GM06990 (cell line): ENCODE measurements around the gene TWIST2.

Experiments
- DNase-seq: peaks from one replicate; pipeline ENCODE4 v3.0.0-alpha.2; 2011; ENCODE audit not compliant: insufficient read length; ENCODE audit errors: extremely low read depth
- H3K27me3 ChIP-seq: replicated peaks from 2 replicates; pipeline ENCODE4 v1.6.0; 2011; ENCODE audit warnings: low read length; ENCODE audit not compliant: control insufficient read depth, insufficient read depth
- H3K36me3 ChIP-seq: 2 replicates; pipeline ENCODE4 v1.5.1; 2011; ENCODE audit warnings: low read length; ENCODE audit not compliant: control insufficient read depth, insufficient read depth
- H3K4me3 ChIP-seq: replicated peaks from 2 replicates; pipeline ENCODE4 v1.5.1; 2011; ENCODE audit warnings: low read depth, mild to moderate bottlenecking, control low read depth, low read length
- CTCF ChIP-seq: IDR thresholded peaks from 2 replicates; pipeline ENCODE4 v1.5.1; 2011; ENCODE audit warnings: low read length, control low read depth, mild to moderate bottlenecking, inconsistent platforms; ENCODE audit not compliant: insufficient read depth, poor library complexity, severe bottlenecking

TWIST2 gene

GRCh38 chr2:238924796-238925195 is 76.9 kb downstream of the TWIST2 start:
- no peaks in the 10 kb centered on the region for H3K36me3 ChIP-seq
- no peaks in the 10 kb centered on the region; the same call in 1 of the 2 replicates for H3K27me3 ChIP-seq
- no peak for DNase-seq
- TF ChIP-seq CTCF: no peak
- H3K4me3 ChIP-seq: no peak overlapping the region

- Histone ChIP-seq H3K4me3 (no peak overlapping the region), H3K27me3 (no peaks in the 10 kb centered on the region; the same call in 1 of the 2 replicates), H3K36me3 (no peaks in the 10 kb centered on the region)
- no peak for DNase-seq
- TF ChIP-seq CTCF: no peak
Observed at GRCh38 chr2:238925281-238925680, 77.4 kb downstream of the TWIST2 start.

DNA sequence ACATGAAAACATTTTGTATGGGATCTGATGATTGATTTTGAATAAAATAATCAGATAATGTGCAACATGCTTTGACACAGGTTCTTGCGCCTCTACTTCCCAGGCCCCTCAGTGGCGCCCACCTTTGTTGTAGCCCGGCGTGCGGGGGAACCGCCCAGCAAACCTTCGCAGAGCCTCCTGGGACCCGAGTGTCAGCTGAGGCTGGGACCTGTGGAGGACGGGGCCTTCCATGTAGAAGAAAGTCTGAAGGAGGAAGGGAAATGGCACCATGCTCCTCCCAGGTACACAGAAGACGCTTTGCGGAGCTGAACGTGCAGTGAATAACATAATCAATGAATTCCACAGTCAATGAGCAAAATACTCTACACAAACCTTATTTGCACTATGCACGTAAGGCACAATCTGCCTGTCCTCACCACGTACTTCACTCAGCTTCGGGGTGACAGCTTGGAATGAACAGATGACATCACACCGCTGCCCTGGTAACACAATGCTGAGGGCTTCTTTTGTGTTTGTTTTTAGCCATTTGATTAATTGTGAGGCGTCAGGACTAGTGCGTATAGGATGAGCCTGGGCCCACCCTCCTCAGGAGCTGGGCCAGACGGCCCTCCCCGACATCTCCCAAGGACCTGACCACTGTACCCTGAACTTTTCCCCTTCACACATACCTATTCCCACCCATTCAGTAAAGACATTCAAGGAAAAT is 78.1 kb downstream of the TWIST2 start:
- no peaks in the 10 kb centered on the region for H3K36me3 ChIP-seq
- no peak for DNase-seq
- no peak for TF ChIP-seq CTCF
- H3K27me3 ChIP-seq: no peaks in the 10 kb centered on the region; the same call in 1 of the 2 replicates
- no peak overlapping the region for H3K4me3 ChIP-seq

- no peak for TF ChIP-seq CTCF
- DNase-seq: no peak
- no peaks in the 10 kb centered on the region for H3K36me3 ChIP-seq
- no peak overlapping the region for H3K4me3 ChIP-seq
- H3K27me3 ChIP-seq: no peaks in the 10 kb centered on the region; the same call in 1 of the 2 replicates
Observed at GRCh38 chr2:238926761-238927611, 79.1 kb downstream of the TWIST2 start.

- TF ChIP-seq CTCF: no peak
- Histone ChIP-seq H3K4me3 (no peak overlapping the region), H3K36me3 (no peaks in the 10 kb centered on the region), H3K27me3 (no peaks in the 10 kb centered on the region; the same call in 1 of the 2 replicates)
- no peak for DNase-seq
Observed at GRCh38 chr2:238927746-238928519, 80.0 kb downstream of the TWIST2 start.
